GM21529 (cell line): ENCODE data around the gene CHN2.
"Not testable (repeated sequence)": the region's sequence is repeated elsewhere in the genome, so short reads cannot be mapped to it uniquely, and the experiment has no call there.

Experiments used
- ATAC-seq: cut with Tn5 transposase; IDR thresholded peaks from one replicate; pipeline ENCODE4 v1.9.1; 2021; ENCODE audit not compliant: unreplicated experiment

Gene CHN2

GRCh38 chr7:29255199-29255878 is 60.8 kb downstream of the CHN2 start:
- ATAC-seq = no peak

GRCh38 chr7:29255906-29256692 is 61.5 kb downstream of the CHN2 start:
- ATAC-seq = no peak

GRCh38 chr7:29256693-29257002 is 62.1 kb downstream of the CHN2 start:
- no peak for ATAC-seq

GRCh38 chr7:29258951-29259350 is 64.4 kb downstream of the CHN2 start:
- ATAC-seq = no peak

- ATAC-seq = no peak
Measured at GRCh38 chr7:29262191-29262917, 67.8 kb downstream of the CHN2 start.

GRCh38 chr7:29263601-29264207 is 69.1 kb downstream of the CHN2 start:
- not testable (repeated sequence) for ATAC-seq

GRCh38 chr7:29265208-29265923 is 70.8 kb downstream of the CHN2 start:
- no peak for ATAC-seq

GRCh38 chr7:29269935-29270334 is 75.4 kb downstream of the CHN2 start:
- no peak for ATAC-seq

- no peak for ATAC-seq
Measured at GRCh38 chr7:29270594-29271318, 76.2 kb downstream of the CHN2 start.

- no peak for ATAC-seq
Measured at GRCh38 chr7:29271319-29271658, 76.7 kb downstream of the CHN2 start.

- no peak for ATAC-seq
Measured at GRCh38 chr7:29272057-29272456, 77.5 kb downstream of the CHN2 start.

GRCh38 chr7:29274146-29275017 is 79.8 kb downstream of the CHN2 start:
- ATAC-seq = no peak

- ATAC-seq = no peak
Measured at GRCh38 chr7:29275018-29275318, 80.4 kb downstream of the CHN2 start.

GRCh38 chr7:29275493-29275892 is 80.9 kb downstream of the CHN2 start:
- no peak for ATAC-seq

- no peak for ATAC-seq
Measured at GRCh38 chr7:29276199-29276598, 81.6 kb downstream of the CHN2 start.

GRCh38 chr7:29276806-29277205 is 82.2 kb downstream of the CHN2 start:
- ATAC-seq = no peak

- ATAC-seq = no peak
Measured at GRCh38 chr7:29277436-29278215, 83.1 kb downstream of the CHN2 start.

GRCh38 chr7:29278337-29279069 is 83.9 kb downstream of the CHN2 start:
- ATAC-seq = no peak
